K562 (cell line): ENCODE results near the gene KLK13. TPM values are rescaled to one million over a fixed set of nuclear protein-coding genes. Genes with fewer than 3 reads are reported as not detected.

ENCODE experiments used
- CBX2 ChIP-seq: fragments of 200-600 bp; sonication (generic); IDR thresholded peaks from one replicate; pipeline ENCODE4 v1.6.1; 2012; ENCODE audit warnings: mild to moderate bottlenecking, low read length, inconsistent platforms; ENCODE audit not compliant: insufficient read depth, poor library complexity, severe bottlenecking
- ELK1 ChIP-seq: sonication (generic); formaldehyde crosslinking; IDR thresholded peaks from 2 replicates; pipeline ENCODE4 v1.8.1; 2022; ENCODE audit warnings: missing genetic modification reagents
- GABPB2 ChIP-seq: fragments of 250-450 bp; sonication (Bioruptor Pico); conservative IDR thresholded peaks from 2 replicates; pipeline ENCODE4 v1.5.1; 2021; ENCODE audit warnings: mild to moderate bottlenecking
- KAT7 ChIP-seq: sonication (generic); formaldehyde crosslinking; IDR thresholded peaks from 2 replicates; pipeline ENCODE4 v1.8.0; 2022; ENCODE audit warnings: missing genetic modification reagents, mild to moderate bottlenecking, borderline replicate concordance
- LARP7 ChIP-seq: fragments of 450-650 bp; IDR thresholded peaks from 2 replicates; pipeline ENCODE4 v1.6.1; 2016
- NR0B1 ChIP-seq: fragments of 450-650 bp; IDR thresholded peaks from one replicate; pipeline ENCODE4 v1.6.1; 2018; ENCODE audit warnings: mild to moderate bottlenecking, moderate library complexity; ENCODE audit not compliant: partially characterized antibody
- NRF1 ChIP-seq, 2 experiments: fragments of 450-650 bp; IDR thresholded peaks in 1 of 2; conservative IDR thresholded peaks in 1 of 2; 2 replicates each; pipeline ENCODE4 v1.6.1; 2014; ENCODE audit warnings: mild to moderate bottlenecking in 2 of 2
- PHTF2 ChIP-seq: fragments of 250-450 bp; sonication (Bioruptor Pico); IDR thresholded peaks from 2 replicates; pipeline ENCODE4 v1.5.0; 2021; ENCODE audit warnings: mild to moderate bottlenecking
- PML ChIP-seq: IDR thresholded peaks from 2 replicates; pipeline ENCODE4 v1.6.1; 2012; ENCODE audit warnings: low read length, inconsistent platforms
- RBM25 ChIP-seq: fragments of 200-400 bp; formaldehyde crosslinking; IDR thresholded peaks from 2 replicates; pipeline ENCODE4 v1.6.1; 2018; ENCODE audit warnings: low read length, low read depth, moderate library complexity; ENCODE audit not compliant: severe bottlenecking
- SNIP1 ChIP-seq: fragments of 450-650 bp; IDR thresholded peaks from 2 replicates; pipeline ENCODE4 v1.7.1; 2017; ENCODE audit warnings: low read depth, mild to moderate bottlenecking
- SRF ChIP-seq, 2 experiments: fragments of 250-450, 450-650 bp in 1 of 2; sonication (Bioruptor Pico) in 1 of 2; sonication (generic) in 1 of 2; formaldehyde crosslinking; IDR thresholded peaks; 2 replicates each; pipeline versions ENCODE4 v1.5.0 to v1.5.1; 2020 to 2022; ENCODE audit warnings: mild to moderate bottlenecking in 1 of 2, missing genetic modification reagents in 1 of 2
- TBP ChIP-seq: optimal IDR thresholded peaks from 2 replicates; pipeline ENCODE3; 2011; ENCODE audit warnings: low read depth, low read length, improper control_type of control experiment
- TFE3 ChIP-seq: fragments of 450-650 bp; formaldehyde crosslinking; IDR thresholded peaks from 2 replicates; pipeline ENCODE4 v1.4.0; 2020; ENCODE audit warnings: mild to moderate bottlenecking, mixed read lengths
- WHSC1 ChIP-seq: IDR thresholded peaks from one replicate; pipeline ENCODE4 v1.6.1; 2012; ENCODE audit warnings: low read length, control low read depth, inconsistent platforms
- ZNF197 ChIP-seq: fragments of 200-800 bp; sonication (Bioruptor generic); IDR thresholded peaks from 2 replicates; pipeline ENCODE4 v1.6.1; 2016; ENCODE audit warnings: low read depth, missing genetic modification characterization, missing compliant biosample characterization
- ZNF592 ChIP-seq: fragments of 450-650 bp; IDR thresholded peaks from 2 replicates; pipeline ENCODE4 v1.6.1; 2017; ENCODE audit warnings: antibody characterized with exemption, mild to moderate bottlenecking
- ZNF780A ChIP-seq: fragments of 250-450 bp; sonication (Bioruptor Pico); IDR thresholded peaks from 2 replicates; pipeline ENCODE4 v1.5.0; 2021; ENCODE audit warnings: mild to moderate bottlenecking
- polyA plus RNA-seq, 8 experiments: library from polyadenylated mRNA; depleted of rRNA in 4 of 8; stranded (reverse) in 5 of 8; unstranded in 3 of 8; fragments of >200 nt; fragmentation: Nextera tagmentation in 2 of 8; fragmentation: Illumina TruSeq in 1 of 8; extraction: Ambion mirVana in 2 of 8; extraction: Trizol in 1 of 8; gene quantifications; 2 replicates each; pipeline versions ENCODE4 v1.2.1 to v1.2.3, GENCODE V29; 2011 to 2014; ENCODE audit warnings: inconsistent platforms in 1 of 8, missing spikeins in 1 of 8
- total RNA-seq, 7 experiments: library from RNA; depleted of rRNA in 6 of 7; stranded (reverse); fragments of >200 nt in 6 of 7; fragmentation: Illumina TruSeq in 2 of 7; extraction: Trizol in 2 of 7; gene quantifications; 2 replicates each; pipeline versions ENCODE4 v1.2.1 to v1.2.3, GENCODE V29; 2011 to 2021; ENCODE audit warnings: low replicate concordance in 1 of 7
- TF ChIP-seq, protein P1 (sequence below): fragments of 450-650 bp; IDR thresholded peaks from 2 replicates; pipeline ENCODE4 v1.6.1; 2016; ENCODE audit warnings: low read depth, mild to moderate bottlenecking, moderate library complexity

Gene KLK13
- total and polyA plus RNA-seq, 9 of the 15 experiments (the other 6 are each of a cell fraction or from before 2014, with no cell fraction given) = 0.72 to 9.0 (median 2.3) TPM

DNA sequence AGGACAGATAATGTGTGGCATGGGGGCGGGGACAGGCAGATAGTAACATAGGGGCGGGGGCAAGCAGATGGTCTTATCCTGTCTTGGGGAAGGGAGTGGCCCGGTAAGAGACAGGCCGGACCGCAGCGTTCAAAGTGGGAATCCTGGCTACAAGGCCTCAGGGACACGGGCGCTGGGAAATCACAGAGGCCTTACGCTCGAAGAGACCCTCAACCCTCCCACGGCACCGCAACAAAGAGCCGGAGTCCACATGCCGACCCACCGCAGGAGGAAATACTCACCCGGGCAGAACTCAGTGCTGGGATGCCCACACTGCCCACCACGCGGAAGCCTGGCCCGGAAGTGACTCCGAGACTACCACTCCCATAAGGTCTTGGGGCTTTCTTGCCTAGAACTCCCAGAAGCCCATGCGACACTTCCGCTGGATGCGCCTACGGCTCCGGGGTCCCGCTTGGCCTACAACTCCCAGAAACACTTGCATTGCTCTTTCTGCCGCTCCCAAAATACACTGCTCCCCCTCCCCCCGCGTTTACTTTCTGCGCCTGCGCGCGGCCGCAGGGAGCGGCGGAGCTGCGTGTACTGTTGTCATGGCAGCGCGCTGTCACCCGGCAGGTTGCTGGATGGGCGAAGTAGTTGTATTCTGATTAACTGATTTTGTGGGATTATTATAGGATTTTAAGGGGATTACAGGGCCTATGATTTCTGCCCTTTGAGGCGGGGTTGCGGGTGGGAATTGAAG, 43.3 kb upstream of the KLK13 start, which contains the start of gene CTU1 (continued):
- TF ChIP-seq TFE3 (CRISPR knock-in tag) (no peak), WHSC1 (no peak), LARP7 (no peak), KAT7 (CRISPR knock-in tag) (no peak), SNIP1 (no peak), TBP (peak; percentile 58), NR0B1 (no peak), PHTF2 (CRISPR knock-in tag) (no peak), PML (no peak), CBX2 (no peak), RBM25 (no peak), SRF (CRISPR knock-in tag; IDR thresholded peaks at IDR 0.05) (peak in 1 of 2 experiments; percentile 31; a peak in 1 of 4 replicates), GABPB2 (CRISPR knock-in tag) (no peak), ELK1 (CRISPR knock-in tag) (no peak), NRF1 (conservative IDR thresholded peaks at IDR 0.05 in 1 of 2, IDR thresholded peaks at IDR 0.05 in 1 of 2) (peak; percentile 97 to 98), ZNF592 (peak; percentile 69), ZNF780A (CRISPR knock-in tag) (no peak), ZNF197 (CRISPR knock-in tag) (no peak; the same call in 1 of the 2 replicates)
- TF ChIP-seq, protein P1, sequence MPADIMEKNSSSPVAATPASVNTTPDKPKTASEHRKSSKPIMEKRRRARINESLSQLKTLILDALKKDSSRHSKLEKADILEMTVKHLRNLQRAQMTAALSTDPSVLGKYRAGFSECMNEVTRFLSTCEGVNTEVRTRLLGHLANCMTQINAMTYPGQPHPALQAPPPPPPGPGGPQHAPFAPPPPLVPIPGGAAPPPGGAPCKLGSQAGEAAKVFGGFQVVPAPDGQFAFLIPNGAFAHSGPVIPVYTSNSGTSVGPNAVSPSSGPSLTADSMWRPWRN = no peak
